ENCODE results near the gene HIVEP3.

DNA sequence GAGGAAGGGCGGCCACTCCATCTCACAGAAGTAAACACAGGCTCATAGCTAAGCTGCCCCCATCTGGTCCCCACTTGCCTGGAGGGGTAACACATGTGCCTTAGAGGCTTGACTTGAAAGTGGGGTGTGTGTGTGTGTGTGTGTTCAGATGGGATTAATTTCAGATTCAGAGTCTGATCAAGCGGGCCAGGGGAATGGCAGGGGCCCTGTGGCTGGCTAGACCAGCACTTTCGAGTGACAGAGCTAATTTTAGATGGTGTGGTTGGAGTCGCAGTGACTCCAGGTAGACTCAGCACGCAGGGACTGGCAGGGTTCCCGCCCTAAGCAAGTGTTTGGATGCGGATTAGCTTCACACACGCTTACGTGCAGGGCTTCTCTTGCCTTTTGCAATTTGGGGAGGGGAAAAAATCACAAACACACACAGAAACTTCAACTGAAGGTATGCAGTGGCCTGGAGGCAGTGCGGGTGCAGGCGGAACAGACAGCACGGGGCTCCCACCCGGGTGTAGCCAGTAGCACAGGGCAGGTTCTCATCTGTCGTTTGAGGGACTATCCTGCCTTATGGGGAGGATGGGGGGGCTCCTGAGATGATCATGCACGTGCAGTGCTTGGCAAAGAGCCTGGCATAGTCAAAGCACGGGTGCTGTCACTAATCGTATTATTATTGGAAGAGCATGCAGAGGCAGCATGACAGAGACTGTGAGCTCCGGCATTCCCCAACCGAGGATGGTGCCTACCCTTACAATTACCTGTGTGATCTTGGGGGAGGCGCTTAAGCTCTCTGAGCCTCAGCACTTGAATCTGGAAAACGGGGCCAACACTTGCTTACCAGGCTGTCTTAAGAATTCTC lies 435.5 kb downstream of the HIVEP3 start:
- TF ChIP-seq EZH2 (IDR thresholded peaks at IDR 0.05; ENCODE audit: borderline replicate concordance) = no peak
- TF ChIP-seq, protein P1, sequence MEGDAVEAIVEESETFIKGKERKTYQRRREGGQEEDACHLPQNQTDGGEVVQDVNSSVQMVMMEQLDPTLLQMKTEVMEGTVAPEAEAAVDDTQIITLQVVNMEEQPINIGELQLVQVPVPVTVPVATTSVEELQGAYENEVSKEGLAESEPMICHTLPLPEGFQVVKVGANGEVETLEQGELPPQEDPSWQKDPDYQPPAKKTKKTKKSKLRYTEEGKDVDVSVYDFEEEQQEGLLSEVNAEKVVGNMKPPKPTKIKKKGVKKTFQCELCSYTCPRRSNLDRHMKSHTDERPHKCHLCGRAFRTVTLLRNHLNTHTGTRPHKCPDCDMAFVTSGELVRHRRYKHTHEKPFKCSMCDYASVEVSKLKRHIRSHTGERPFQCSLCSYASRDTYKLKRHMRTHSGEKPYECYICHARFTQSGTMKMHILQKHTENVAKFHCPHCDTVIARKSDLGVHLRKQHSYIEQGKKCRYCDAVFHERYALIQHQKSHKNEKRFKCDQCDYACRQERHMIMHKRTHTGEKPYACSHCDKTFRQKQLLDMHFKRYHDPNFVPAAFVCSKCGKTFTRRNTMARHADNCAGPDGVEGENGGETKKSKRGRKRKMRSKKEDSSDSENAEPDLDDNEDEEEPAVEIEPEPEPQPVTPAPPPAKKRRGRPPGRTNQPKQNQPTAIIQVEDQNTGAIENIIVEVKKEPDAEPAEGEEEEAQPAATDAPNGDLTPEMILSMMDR (IDR thresholded peaks at IDR 0.05; ENCODE audit: poor library complexity) = no peak
